Smooth muscle cell (in vitro differentiated cells): ENCODE data around the gene GABRG3. TPM values are rescaled to one million over a fixed set of nuclear protein-coding genes. Genes with fewer than 3 reads are reported as not detected.
"Not testable (repeated sequence)": the region's sequence is repeated elsewhere in the genome, so short reads cannot be mapped to it uniquely, and the experiment has no call there.

ENCODE experiments used
- DNase-seq: peaks from one replicate; lab custom pipeline; 2025; ENCODE audit not compliant: unreplicated experiment; lab: John Stamatoyannopoulos, UW
- H2AFZ ChIP-seq: fragments of 200-600 bp; sonication (generic); 2 replicates; pipeline ENCODE4 v1.6.0; 2016; ENCODE audit warnings: antibody characterized with exemption, low read depth, mild to moderate bottlenecking
- H3F3A ChIP-seq: fragments of 200-600 bp; sonication (generic); 2 replicates; pipeline ENCODE4 v1.6.0; 2017; ENCODE audit warnings: antibody characterized with exemption, low read depth
- H3K27ac ChIP-seq: fragments of 200-600 bp; sonication (generic); 2 replicates; pipeline ENCODE4 v1.5.1; 2016; ENCODE audit warnings: low read depth, mild to moderate bottlenecking
- H3K27me3 ChIP-seq: fragments of 200-600 bp; sonication (generic); 2 replicates; pipeline ENCODE4 v1.6.1; 2016; ENCODE audit warnings: low read depth, mild to moderate bottlenecking
- H3K36me3 ChIP-seq: fragments of 200-600 bp; sonication (generic); 2 replicates; pipeline ENCODE4 v1.5.1; 2016; ENCODE audit warnings: low read depth
- H3K4me1 ChIP-seq: fragments of 200-600 bp; sonication (generic); 2 replicates; pipeline ENCODE4 v1.5.1; 2016; ENCODE audit warnings: low read depth
- H3K4me2 ChIP-seq: fragments of 200-600 bp; sonication (generic); 2 replicates; pipeline ENCODE4 v1.6.0; 2016; ENCODE audit warnings: mild to moderate bottlenecking
- H3K4me3 ChIP-seq: fragments of 200-600 bp; sonication (generic); 2 replicates; pipeline ENCODE4 v1.5.1; 2016; ENCODE audit warnings: mild to moderate bottlenecking
- H3K79me2 ChIP-seq: fragments of 200-600 bp; sonication (generic); 2 replicates; pipeline ENCODE4 v1.6.0; 2016; ENCODE audit warnings: low read depth, mild to moderate bottlenecking
- H3K9ac ChIP-seq: fragments of 200-600 bp; sonication (generic); 2 replicates; pipeline ENCODE4 v1.6.0; 2016; ENCODE audit warnings: low read depth
- H3K9me3 ChIP-seq: fragments of 200-600 bp; sonication (generic); replicated peaks from 2 replicates; pipeline ENCODE4 v1.5.1; 2016; ENCODE audit warnings: low read depth
- H4K20me1 ChIP-seq: fragments of 200-600 bp; sonication (generic); 2 replicates; pipeline ENCODE4 v1.6.0; 2016; ENCODE audit warnings: low read depth
- WGBS: methylation state at CpG from one replicate; pipeline ENCODE4 v1.1.7; 2016; ENCODE audit warnings: low lambda C conversion rate; 5-methylcytosine and 5-hydroxymethylcytosine counted together
- polyA plus RNA-seq: library from polyadenylated mRNA; unstranded; fragments of >200 nt; fragmentation: Nextera tagmentation; extraction: Ambion mirVana; gene quantifications from 2 replicates; pipeline ENCODE4 v1.2.1, GENCODE V29; 2016
- total RNA-seq: library from RNA; depleted of rRNA; stranded (reverse); fragments of >200 nt; gene quantifications from 2 replicates; pipeline ENCODE4 v1.2.3, GENCODE V29; 2014
- TF ChIP-seq, protein P1 (sequence below): fragments of 200-600 bp; sonication (generic); IDR thresholded peaks from 2 replicates; pipeline ENCODE4 v1.5.1; 2017; ENCODE audit warnings: borderline replicate concordance, mild to moderate bottlenecking, antibody characterized with exemption; ENCODE audit not compliant: insufficient read depth, poor library complexity, severe bottlenecking

Gene GABRG3
- total and polyA plus RNA-seq, 2 experiments from 2014 or later: under 0.01 TPM; not detected in 1

DNA sequence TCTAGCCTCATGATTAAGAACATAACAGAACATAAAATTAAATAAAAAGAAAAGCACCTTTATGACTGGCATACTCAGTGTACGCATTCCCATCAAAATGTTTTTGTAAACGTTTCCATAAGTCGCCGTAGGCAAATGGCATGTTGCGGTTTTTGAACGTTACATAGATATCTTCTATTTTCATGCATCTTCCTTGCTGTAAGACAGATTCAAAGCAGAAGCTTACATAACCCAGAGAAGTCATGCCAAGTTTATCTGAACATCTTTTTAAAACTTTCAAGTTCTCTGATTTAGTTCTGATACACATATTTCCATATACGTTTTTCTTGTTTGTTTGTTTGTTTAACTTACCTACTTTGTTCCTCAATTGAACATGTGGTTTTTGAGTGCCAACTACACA is 388.6 kb downstream of the GABRG3 start:
- no peak overlapping the region for H2AFZ ChIP-seq
- H3F3A ChIP-seq: no peaks in the 10 kb centered on the region
- TF ChIP-seq, protein P1, sequence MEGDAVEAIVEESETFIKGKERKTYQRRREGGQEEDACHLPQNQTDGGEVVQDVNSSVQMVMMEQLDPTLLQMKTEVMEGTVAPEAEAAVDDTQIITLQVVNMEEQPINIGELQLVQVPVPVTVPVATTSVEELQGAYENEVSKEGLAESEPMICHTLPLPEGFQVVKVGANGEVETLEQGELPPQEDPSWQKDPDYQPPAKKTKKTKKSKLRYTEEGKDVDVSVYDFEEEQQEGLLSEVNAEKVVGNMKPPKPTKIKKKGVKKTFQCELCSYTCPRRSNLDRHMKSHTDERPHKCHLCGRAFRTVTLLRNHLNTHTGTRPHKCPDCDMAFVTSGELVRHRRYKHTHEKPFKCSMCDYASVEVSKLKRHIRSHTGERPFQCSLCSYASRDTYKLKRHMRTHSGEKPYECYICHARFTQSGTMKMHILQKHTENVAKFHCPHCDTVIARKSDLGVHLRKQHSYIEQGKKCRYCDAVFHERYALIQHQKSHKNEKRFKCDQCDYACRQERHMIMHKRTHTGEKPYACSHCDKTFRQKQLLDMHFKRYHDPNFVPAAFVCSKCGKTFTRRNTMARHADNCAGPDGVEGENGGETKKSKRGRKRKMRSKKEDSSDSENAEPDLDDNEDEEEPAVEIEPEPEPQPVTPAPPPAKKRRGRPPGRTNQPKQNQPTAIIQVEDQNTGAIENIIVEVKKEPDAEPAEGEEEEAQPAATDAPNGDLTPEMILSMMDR: no peak
- DNase-seq: no peak
- no peaks in the 10 kb centered on the region for H3K4me1 ChIP-seq
- H3K9ac ChIP-seq: no peak overlapping the region
- no peaks in the 10 kb centered on the region for H4K20me1 ChIP-seq
- H3K9me3 ChIP-seq: no peaks in the 10 kb centered on the region
- H3K36me3 ChIP-seq: no peaks in the 10 kb centered on the region
- no peak overlapping the region for H3K4me3 ChIP-seq
- no peak overlapping the region for H3K4me2 ChIP-seq
- H3K79me2 ChIP-seq: no peaks in the 10 kb centered on the region
- no peak overlapping the region for H3K27ac ChIP-seq
- 93% methylated on average over 7 of the region's 7 CpGs for WGBS
- H3K27me3 ChIP-seq: no peaks in the 10 kb centered on the region

GRCh38 chr15:27360316-27360715 is 389.3 kb downstream of the GABRG3 start:
- H3K9me3 ChIP-seq: no peaks in the 10 kb centered on the region

GRCh38 chr15:27361438-27361837 is 390.5 kb downstream of the GABRG3 start:
- H3K9me3 ChIP-seq: no peaks in the 10 kb centered on the region
- no peaks in the 10 kb centered on the region for H4K20me1 ChIP-seq
- TF ChIP-seq, protein P1: no peak
- DNase-seq: no peak
- H2AFZ ChIP-seq: no peak overlapping the region
- 64% methylated on average over 5 of the region's 5 CpGs for WGBS
- no peak overlapping the region for H3K4me3 ChIP-seq
- H3K9ac ChIP-seq: no peak overlapping the region
- no peaks in the 10 kb centered on the region for H3K4me1 ChIP-seq
- H3F3A ChIP-seq: no peaks in the 10 kb centered on the region
- no peaks in the 10 kb centered on the region for H3K79me2 ChIP-seq
- no peaks in the 10 kb centered on the region for H3K27me3 ChIP-seq
- H3K36me3 ChIP-seq: no peaks in the 10 kb centered on the region
- no peak overlapping the region for H3K4me2 ChIP-seq
- H3K27ac ChIP-seq: no peak overlapping the region

More at GRCh38 chr15:27360316-27360715, 389.3 kb downstream of the GABRG3 start:
- Histone ChIP-seq H3K27me3 (no peaks in the 10 kb centered on the region), H3F3A (no peaks in the 10 kb centered on the region), H3K36me3 (no peaks in the 10 kb centered on the region), H3K4me1 (no peaks in the 10 kb centered on the region), H3K79me2 (no peaks in the 10 kb centered on the region), H3K4me3 (no peak overlapping the region), H3K4me2 (no peak overlapping the region), H2AFZ (no peak overlapping the region), H3K9ac (no peak overlapping the region), H3K27ac (no peak overlapping the region), H4K20me1 (no peaks in the 10 kb centered on the region)
- TF ChIP-seq, protein P1: no peak
- no peak for DNase-seq
- 91% methylated on average over 7 of the region's 7 CpGs for WGBS

DNA sequence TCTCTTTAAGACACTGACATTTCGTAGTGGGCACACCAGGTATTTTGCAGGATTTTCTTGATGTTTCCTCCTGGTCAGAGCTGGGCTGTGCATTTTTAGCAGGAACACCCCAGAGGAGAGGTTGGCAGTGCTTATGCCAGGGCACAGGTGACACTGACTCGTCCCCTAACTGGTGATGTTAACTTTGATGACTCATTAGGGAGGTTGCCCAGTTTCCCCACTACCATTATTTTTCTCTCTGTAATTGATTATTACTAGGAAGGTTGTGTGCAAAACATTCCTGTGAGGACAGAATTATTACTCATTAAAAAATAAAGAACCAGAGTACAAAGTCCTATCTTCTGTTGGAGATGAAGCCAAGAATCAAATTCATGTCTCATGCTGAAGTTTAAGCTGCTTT is 394.5 kb downstream of the GABRG3 start:
- no peak overlapping the region for H3K4me2 ChIP-seq
- no peak overlapping the region for H3K9ac ChIP-seq
- TF ChIP-seq, protein P1: no peak
- no peaks in the 10 kb centered on the region for H3K79me2 ChIP-seq
- no peak for DNase-seq
- H3K36me3 ChIP-seq: no peaks in the 10 kb centered on the region
- no peaks in the 10 kb centered on the region for H3F3A ChIP-seq
- H3K27me3 ChIP-seq: no peaks in the 10 kb centered on the region
- H3K9me3 ChIP-seq: no peaks in the 10 kb centered on the region
- no peak overlapping the region for H3K27ac ChIP-seq
- no peaks in the 10 kb centered on the region for H3K4me1 ChIP-seq
- no peak overlapping the region for H2AFZ ChIP-seq
- H4K20me1 ChIP-seq: no peaks in the 10 kb centered on the region
- no peak overlapping the region for H3K4me3 ChIP-seq
- 84% methylated on average over 2 of the region's 2 CpGs for WGBS

GRCh38 chr15:27377391-27377790 is 406.4 kb downstream of the GABRG3 start:
- not testable (repeated sequence) for DNase-seq, H3K9me3 ChIP-seq, H3F3A ChIP-seq, H4K20me1 ChIP-seq, H3K4me1 ChIP-seq, H3K79me2 ChIP-seq, H3K4me2 ChIP-seq, H3K27me3 ChIP-seq, H3K27ac ChIP-seq, H3K9ac ChIP-seq, H2AFZ ChIP-seq, H3K4me3 ChIP-seq, H3K36me3 ChIP-seq
- 46% methylated on average over 2 of the region's 2 CpGs for WGBS
